IMR-90 (cell line): ENCODE measurements around the gene MKS1. TPM values are rescaled to one million over a fixed set of nuclear protein-coding genes. Genes with fewer than 3 reads are reported as not detected.

Source experiments
- ATAC-seq: fragments of 200-7000 bp; cut with Tn5 transposase; 2 replicates; pipeline ENCODE4 v1.9.1; 2020; ENCODE audit warnings: low read depth, mild to moderate bottlenecking, moderate library complexity
- BruUV-seq: library from RNA; stranded (reverse); fragments of 400-500 nt; replicated peaks from 2 replicates; lab custom pipeline; 2021; lab: Mats Ljungman, UMichigan
- CTCF ChIA-PET: fragments of 300-600 bp; formaldehyde crosslinking; extraction: SDS; loops from one replicate; lab custom pipeline; 2021; ENCODE audit warnings: antibody characterized with exemption; lab: Yijun Ruan, JAX
- POLR2A ChIA-PET: fragments of 300-600 bp; sonication (Branson Sonifier 250); formaldehyde crosslinking; loops from one replicate; lab custom pipeline; 2022; ENCODE audit warnings: antibody characterized with exemption; ENCODE audit not compliant: unreplicated experiment; lab: Charles Lee
- DNase-seq: peaks from one replicate; pipeline ENCODE4 v3.0.0; 2013
- H2AFZ ChIP-seq: replicated peaks from 2 replicates; pipeline ENCODE3; 2013; ENCODE audit warnings: low read length, mild to moderate bottlenecking; ENCODE audit not compliant: poor library complexity
- H2AK5ac ChIP-seq: 2 replicates; pipeline ENCODE4 v1.6.1; 2013; ENCODE audit warnings: low read depth, low read length, inconsistent platforms
- H2AK9ac ChIP-seq: replicated peaks from 2 replicates; pipeline ENCODE3; 2013; ENCODE audit warnings: mild to moderate bottlenecking, low read depth, low read length, moderate library complexity; ENCODE audit not compliant: poor library complexity
- H2BK120ac ChIP-seq: 2 replicates; pipeline ENCODE4 v1.6.1; 2013; ENCODE audit warnings: low read depth, low read length, inconsistent platforms
- H2BK15ac ChIP-seq: 3 replicates; pipeline ENCODE4 v1.6.1; 2013; ENCODE audit warnings: low read depth, low read length, inconsistent platforms
- H2BK20ac ChIP-seq: 2 replicates; pipeline ENCODE4 v1.6.1; 2013; ENCODE audit warnings: low read depth, mild to moderate bottlenecking, inconsistent platforms, low read length, moderate library complexity
- H2BK5ac ChIP-seq: 2 replicates; pipeline ENCODE4 v1.6.1; 2013; ENCODE audit warnings: mild to moderate bottlenecking, low read depth, low read length, inconsistent platforms; ENCODE audit not compliant: poor library complexity, severe bottlenecking
- H3K14ac ChIP-seq: replicated peaks from 2 replicates; pipeline ENCODE4 v1.6.1; 2013; ENCODE audit warnings: low read depth, low read length, inconsistent platforms
- H3K18ac ChIP-seq: 2 replicates; pipeline ENCODE4 v1.6.1; 2013; ENCODE audit warnings: low read depth, low read length, control low read depth
- H3K23ac ChIP-seq: 2 replicates; pipeline ENCODE4 v1.6.1; 2013; ENCODE audit warnings: low read depth, low read length, inconsistent platforms
- H3K27ac ChIP-seq: 2 replicates; pipeline ENCODE4 v1.5.1; 2013; ENCODE audit warnings: mild to moderate bottlenecking, control low read depth, low read length; ENCODE audit not compliant: insufficient read depth
- H3K27me3 ChIP-seq: 2 replicates; pipeline ENCODE4 v1.6.1; 2013; ENCODE audit warnings: low read length; ENCODE audit not compliant: control insufficient read depth, insufficient read depth
- H3K36me3 ChIP-seq: 2 replicates; pipeline ENCODE4 v1.6.1; 2013; ENCODE audit warnings: low read length, mixed read lengths; ENCODE audit not compliant: control insufficient read depth, insufficient read depth
- H3K4ac ChIP-seq: 2 replicates; pipeline ENCODE4 v1.6.1; 2013; ENCODE audit warnings: low read depth, low read length, inconsistent platforms
- H3K4me1 ChIP-seq: 2 replicates; pipeline ENCODE4 v1.6.1; 2013; ENCODE audit warnings: low read length, mixed read lengths; ENCODE audit not compliant: control insufficient read depth, insufficient read depth
- H3K4me2 ChIP-seq: 2 replicates; pipeline ENCODE4 v1.6.1; 2013; ENCODE audit warnings: low read depth, mild to moderate bottlenecking, control low read depth, low read length, moderate library complexity
- H3K4me3 ChIP-seq: 2 replicates; pipeline ENCODE4 v1.5.1; 2013; ENCODE audit warnings: low read depth, mild to moderate bottlenecking, control low read depth, low read length, moderate library complexity; ENCODE audit not compliant: insufficient read depth
- H3K56ac ChIP-seq: 2 replicates; pipeline ENCODE4 v1.6.1; 2013; ENCODE audit warnings: low read length, inconsistent platforms; ENCODE audit not compliant: insufficient read depth; ENCODE audit errors: extremely low read depth
- H3K79me1 ChIP-seq, 2 experiments: 2 replicates each; pipeline ENCODE4 v1.6.1; 2013; ENCODE audit warnings: low read length in 2 of 2, inconsistent platforms in 1 of 2, low read depth in 1 of 2
- H3K9ac ChIP-seq: 2 replicates; pipeline ENCODE4 v1.6.1; 2013; ENCODE audit warnings: low read depth, low read length, control low read depth
- H3K9me1 ChIP-seq: 2 replicates; pipeline ENCODE4 v1.6.1; 2013; ENCODE audit warnings: low read length, inconsistent platforms; ENCODE audit not compliant: insufficient read depth
- H3K9me3 ChIP-seq: 2 replicates; pipeline ENCODE4 v1.6.1; 2013; ENCODE audit warnings: low read length; ENCODE audit not compliant: control insufficient read depth, insufficient read depth
- H4K20me1 ChIP-seq: 2 replicates; pipeline ENCODE4 v1.6.1; 2013; ENCODE audit warnings: low read length, inconsistent platforms; ENCODE audit not compliant: insufficient read depth
- H4K5ac ChIP-seq: 2 replicates; pipeline ENCODE4 v1.6.1; 2013; ENCODE audit warnings: mild to moderate bottlenecking, low read depth, low read length, control low read depth
- H4K8ac ChIP-seq, 2 experiments: 2 replicates each; pipeline ENCODE4 v1.6.1; 2013; ENCODE audit warnings: low read depth in 2 of 2, low read length in 2 of 2, control low read depth in 1 of 2, inconsistent platforms in 1 of 2
- H4K91ac ChIP-seq: 2 replicates; pipeline ENCODE4 v1.6.1; 2013; ENCODE audit warnings: low read depth, low read length, inconsistent platforms; ENCODE audit not compliant: insufficient read depth
- BHLHE40 ChIP-seq: fragments of 150-350 bp; IDR thresholded peaks from 2 replicates; pipeline ENCODE4 v1.6.1; 2016; ENCODE audit warnings: mild to moderate bottlenecking, low read depth, low read length
- CEBPB ChIP-seq: IDR thresholded peaks from 2 replicates; pipeline ENCODE4 v1.6.1; 2012; ENCODE audit warnings: low read depth, low read length, improper control_type of control experiment
- CHD1 ChIP-seq: IDR thresholded peaks from 2 replicates; pipeline ENCODE4 v1.6.1; 2012; ENCODE audit warnings: low read depth, low read length, improper control_type of control experiment
- ELK1 ChIP-seq: fragments of 150-350 bp; IDR thresholded peaks from 2 replicates; pipeline ENCODE4 v1.6.1; 2016; ENCODE audit warnings: low read depth, mild to moderate bottlenecking, low read length, moderate library complexity, borderline replicate concordance
- NFE2L2 ChIP-seq: fragments of 150-350 bp; IDR thresholded peaks from 2 replicates; pipeline ENCODE4 v1.6.1; 2016; ENCODE audit warnings: low read depth, mild to moderate bottlenecking, low read length
- USF2 ChIP-seq: fragments of 150-350 bp; IDR thresholded peaks from 2 replicates; pipeline ENCODE4 v1.6.1; 2017; ENCODE audit warnings: mild to moderate bottlenecking, antibody characterized with exemption, low read length, low read depth
- WGBS, 2 experiments: methylation state at CpG; one replicate each; pipeline versions ENCODE4 v1.1.5 to v1.1.7; 2013; ENCODE audit warnings: missing lambda C conversion rate in 2 of 2; ENCODE audit not compliant: insufficient read length in 1 of 2; ENCODE audit errors: extremely low coverage in 2 of 2; 5-methylcytosine and 5-hydroxymethylcytosine counted together
- dilution Hi-C: fragments of 300-500 bp; cut with HindIII; formaldehyde crosslinking; loops from one replicate; pipeline ENCODE4 v1.14.3; 2018; ENCODE audit warnings: low sequenced_read_pairs; ENCODE audit not compliant: unreplicated experiment
- in situ Hi-C: fragments of 300-500 bp; cut with MboI; formaldehyde crosslinking; loops from 3 replicates; pipeline ENCODE4 v1.14.3; 2019; ENCODE audit warnings: low sequenced_read_pairs, inconsistent platforms, mixed read lengths
- intact Hi-C: fragments of 100-400 bp; cut with micrococcal nuclease; formaldehyde crosslinking; loops from 2 replicates; pipeline ENCODE4 v1.10.0; 2022
- polyA plus RNA-seq, 3 experiments: library from polyadenylated mRNA; depleted of rRNA; stranded (reverse); fragments of >200 nt; gene quantifications; 2 replicates each; pipeline ENCODE4 v1.2.3, GENCODE V29; 2012; ENCODE audit warnings: low replicate concordance in 1 of 3
- total RNA-seq: library from RNA; depleted of rRNA; stranded (reverse); fragments of >200 nt; gene quantifications from 2 replicates; pipeline ENCODE4 v1.2.3, GENCODE V29; 2012

The MKS1 gene
- total and polyA plus RNA-seq, 2 of the 4 experiments (the other 2 are of a cell fraction), result 11.5 to 13.2 TPM

- Histone ChIP-seq H4K8ac (no peak overlapping the region), H3K14ac (no peak overlapping the region), H2BK120ac (no peak overlapping the region), H2AK5ac (no peak overlapping the region), H2BK20ac (no peak overlapping the region), H4K20me1 (no peaks in the 10 kb centered on the region), H2BK5ac (no peak overlapping the region), H4K5ac (no peak overlapping the region), H3K79me1 (no peaks in the 10 kb centered on the region), H3K9ac (no peak overlapping the region), H3K4me3 (no peak overlapping the region), H3K9me1 (no peaks in the 10 kb centered on the region), H2BK15ac (no peak overlapping the region), H3K18ac (no peak overlapping the region), H2AFZ (no peak overlapping the region), H3K4ac (no peak overlapping the region), H3K36me3 (no peaks in the 10 kb centered on the region), H3K27ac (no peak overlapping the region), H3K9me3 (no peaks in the 10 kb centered on the region), H3K56ac (no peak overlapping the region), H3K4me2 (no peak overlapping the region), H3K4me1 (no peaks in the 10 kb centered on the region), H4K91ac (no peak overlapping the region), H3K27me3 (peaks cover 6% of the 10 kb centered on the region), H3K23ac (no peak overlapping the region), H2AK9ac (no peak overlapping the region)
- DNase-seq, result no peak
- ChIA-PET POLR2A (no interaction called here), CTCF (interaction anchor here (0.8 to 0.9 kb wide), 2 partner anchors 9 to 16 kb away, joined by 3 to 7 read pairs; no protein-coding TSS in a partner anchor)
- intact Hi-C loops, result no loop called here
- no peak for TF ChIP-seq ELK1
- TF ChIP-seq NFE2L2, result no peak
- TF ChIP-seq CHD1, result no peak
- TF ChIP-seq BHLHE40, result no peak
- no peak for TF ChIP-seq USF2
- no peak for TF ChIP-seq CEBPB
- dilution Hi-C loops, result no loop called here
- ATAC-seq, result no peak
- no TSS peak for BruUV-seq
- in situ Hi-C loops, result no loop called here
- no CpG with 5 or more reads among the region's 7 CpGs for WGBS, 2 experiments
These were observed 47.1 kb upstream of the MKS1 start for GRCh38 chr17:58265902-58266875.
